Measurements from ENCODE around the gene ACOT7. TPM values are rescaled to one million over a fixed set of nuclear protein-coding genes. Genes with fewer than 3 reads are reported as not detected.

Gene ACOT7
- total RNA-seq, 4 donors from 2014 or later, result 15.0 to 38.7 (median 28.6) TPM

DNA sequence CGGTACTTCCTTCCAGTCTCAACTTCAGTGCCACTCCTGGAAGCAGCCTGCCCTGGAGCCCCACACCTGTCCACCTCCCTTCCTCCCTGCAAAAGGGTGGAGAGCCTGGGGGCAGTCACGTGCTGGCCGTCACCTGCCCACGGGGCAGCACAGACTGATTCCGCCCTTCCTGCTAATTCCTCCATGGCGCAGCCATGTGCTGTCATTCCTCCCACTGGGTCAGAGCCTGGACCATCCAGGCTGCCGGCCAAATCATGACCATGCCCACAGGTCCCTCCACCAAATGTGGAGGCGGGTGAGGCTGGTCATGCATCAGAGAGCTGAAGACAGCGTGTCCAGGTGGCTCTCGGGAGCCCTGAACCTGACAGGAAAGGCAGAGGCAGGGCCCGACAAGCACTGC lies 108.2 kb downstream of the ACOT7 start:
- H3K36me3 ChIP-seq, result no peaks in the 10 kb centered on the region
- WGBS, result 95% methylated on average over 4 of the region's 11 CpGs
- TF ChIP-seq POLR2A (IDR thresholded peaks at IDR 0.05; ENCODE audit: low read depth) (no peak), EP300 (IDR thresholded peaks at IDR 0.05) (no peak), POLR2AphosphoS5 (IDR thresholded peaks at IDR 0.05) (no peak)
- TF ChIP-seq, protein P1, sequence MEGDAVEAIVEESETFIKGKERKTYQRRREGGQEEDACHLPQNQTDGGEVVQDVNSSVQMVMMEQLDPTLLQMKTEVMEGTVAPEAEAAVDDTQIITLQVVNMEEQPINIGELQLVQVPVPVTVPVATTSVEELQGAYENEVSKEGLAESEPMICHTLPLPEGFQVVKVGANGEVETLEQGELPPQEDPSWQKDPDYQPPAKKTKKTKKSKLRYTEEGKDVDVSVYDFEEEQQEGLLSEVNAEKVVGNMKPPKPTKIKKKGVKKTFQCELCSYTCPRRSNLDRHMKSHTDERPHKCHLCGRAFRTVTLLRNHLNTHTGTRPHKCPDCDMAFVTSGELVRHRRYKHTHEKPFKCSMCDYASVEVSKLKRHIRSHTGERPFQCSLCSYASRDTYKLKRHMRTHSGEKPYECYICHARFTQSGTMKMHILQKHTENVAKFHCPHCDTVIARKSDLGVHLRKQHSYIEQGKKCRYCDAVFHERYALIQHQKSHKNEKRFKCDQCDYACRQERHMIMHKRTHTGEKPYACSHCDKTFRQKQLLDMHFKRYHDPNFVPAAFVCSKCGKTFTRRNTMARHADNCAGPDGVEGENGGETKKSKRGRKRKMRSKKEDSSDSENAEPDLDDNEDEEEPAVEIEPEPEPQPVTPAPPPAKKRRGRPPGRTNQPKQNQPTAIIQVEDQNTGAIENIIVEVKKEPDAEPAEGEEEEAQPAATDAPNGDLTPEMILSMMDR (IDR thresholded peaks at IDR 0.05), result no peak
- no peak overlapping the region for H3K4me3 ChIP-seq
- no peaks in the 10 kb centered on the region for H3K27me3 ChIP-seq
- no peak for DNase-seq (ENCODE audit: extremely low spot score)
- intact Hi-C loops (cut with DNase I), result no loop called here
- no peak overlapping the region for H3K27ac ChIP-seq (replicated peaks in 1 of 4)
- peaks cover 3 to 12% (median 8%) of the 10 kb centered on the region in 4 donors for H3K4me1 ChIP-seq
- H3K9me3 ChIP-seq, result no peaks in the 10 kb centered on the region

DNA sequence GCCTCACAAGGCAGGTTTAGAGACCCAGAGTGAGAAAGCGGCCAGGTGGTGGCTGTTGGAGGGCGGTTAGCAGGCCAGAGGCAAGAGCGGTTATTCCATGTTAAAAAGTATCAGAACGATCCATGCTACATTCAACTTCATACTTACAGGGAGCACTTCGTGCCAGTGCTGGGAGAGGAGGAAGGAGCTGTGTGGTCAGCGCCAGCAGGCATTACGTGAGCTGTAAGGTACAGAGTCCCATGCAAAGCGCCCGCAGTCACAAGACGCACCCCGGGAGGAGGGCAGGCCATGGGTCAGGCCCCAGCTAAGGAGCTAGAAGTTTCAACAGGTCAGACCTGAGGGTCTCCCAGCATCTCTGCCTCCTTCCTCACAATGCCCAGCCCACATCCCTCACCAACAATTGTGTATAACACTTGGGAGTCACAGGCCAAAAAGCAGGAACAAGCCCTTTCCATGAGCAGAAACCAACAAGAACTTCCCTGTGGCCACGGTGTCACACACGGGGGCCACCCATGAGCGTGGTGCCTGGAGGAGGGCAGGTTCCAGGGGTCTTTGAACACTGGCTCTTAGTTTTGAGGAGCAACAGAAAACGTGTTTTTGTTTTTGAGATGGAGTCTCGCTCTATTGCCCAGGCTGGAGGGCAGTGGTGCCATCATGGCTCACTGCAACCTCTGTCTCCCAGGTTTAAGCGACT lies 110.8 kb downstream of the ACOT7 start:
- no peak overlapping the region for H3K27ac ChIP-seq (replicated peaks in 1 of 4)
- no peak overlapping the region for H3K4me3 ChIP-seq
- TF ChIP-seq POLR2A (IDR thresholded peaks at IDR 0.05; ENCODE audit: low read depth), result no peak
- TF ChIP-seq POLR2AphosphoS5 (IDR thresholded peaks at IDR 0.05), result no peak
- TF ChIP-seq, protein P1 (IDR thresholded peaks at IDR 0.05), result no peak
- TF ChIP-seq EP300 (IDR thresholded peaks at IDR 0.05), result no peak
- whole genome bisulfite sequencing, result 96% methylated on average over 17 of the region's 17 CpGs
- H3K36me3 ChIP-seq, result peaks cover 0 to 6% (median 0%) of the 10 kb centered on the region in 4 donors
- H3K9me3 ChIP-seq, result no peaks in the 10 kb centered on the region
- DNase-seq (ENCODE audit: extremely low spot score), result no peak
- peaks cover 0 to under 1% (median 0%) of the 10 kb centered on the region in 4 donors for H3K4me1 ChIP-seq
- intact Hi-C loops (cut with DNase I), result no loop called here
- H3K27me3 ChIP-seq, result no peaks in the 10 kb centered on the region

DNA sequence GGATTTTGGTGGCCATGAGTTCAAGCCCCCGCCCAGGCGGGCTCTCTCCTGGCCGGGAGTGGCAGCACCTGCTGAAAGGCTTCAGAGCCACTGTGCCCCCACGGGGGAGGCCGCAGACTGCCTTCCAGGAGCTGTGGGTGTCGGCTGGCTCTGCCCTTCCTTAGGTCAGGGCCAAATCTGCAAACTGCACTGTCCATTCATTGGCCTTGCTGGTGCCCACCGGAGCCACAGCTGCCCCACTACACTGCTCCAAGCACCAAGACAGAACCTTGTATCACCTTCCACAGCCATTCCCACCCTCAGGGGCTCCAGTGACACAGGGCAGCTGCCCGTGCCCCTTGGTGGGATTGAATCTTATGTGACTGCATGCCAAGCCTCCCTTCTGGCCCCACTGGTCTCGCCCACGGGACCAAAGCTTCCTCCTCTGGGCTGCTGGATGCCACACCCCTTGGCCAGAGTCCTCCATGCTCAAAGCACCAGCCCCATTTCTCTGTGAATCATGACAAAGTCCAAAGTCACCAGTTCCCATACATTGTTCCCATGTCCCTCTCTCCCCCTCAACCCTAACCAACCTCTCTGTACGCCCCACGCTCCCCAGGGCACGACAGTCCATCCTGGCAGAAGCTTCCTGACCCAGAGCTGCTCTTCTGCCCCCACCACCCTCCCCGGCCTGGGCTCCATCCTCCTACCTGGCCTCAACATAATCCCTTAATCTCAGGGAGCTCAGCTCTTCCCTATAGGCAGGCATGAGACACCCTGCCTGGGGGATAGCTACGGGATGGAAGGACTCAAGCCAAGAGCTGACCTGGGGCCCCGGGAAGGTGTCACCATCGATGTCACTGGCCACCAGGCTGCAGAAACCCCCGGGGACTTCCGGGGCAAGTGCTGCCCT lies 111.8 kb downstream of the ACOT7 start:
- WGBS, result 88% methylated on average over 10 of the region's 19 CpGs
- Histone ChIP-seq H3K27me3 (no peaks in the 10 kb centered on the region), H3K9me3 (no peaks in the 10 kb centered on the region), H3K4me1 (peaks cover 3 to 7% (median 4%) of the 10 kb centered on the region in 4 donors), H3K36me3 (peaks cover 0 to 6% (median 0%) of the 10 kb centered on the region in 4 donors), H3K27ac (replicated peaks in 1 of 4) (no peak overlapping the region), H3K4me3 (no peak overlapping the region)
- intact Hi-C loops (cut with DNase I), result no loop called here
- no peak for DNase-seq (ENCODE audit: extremely low spot score)
- TF ChIP-seq POLR2A (IDR thresholded peaks at IDR 0.05; ENCODE audit: low read depth) (no peak), EP300 (IDR thresholded peaks at IDR 0.05) (no peak), POLR2AphosphoS5 (IDR thresholded peaks at IDR 0.05) (no peak)
- TF ChIP-seq, protein P1 (IDR thresholded peaks at IDR 0.05), result no peak

DNA sequence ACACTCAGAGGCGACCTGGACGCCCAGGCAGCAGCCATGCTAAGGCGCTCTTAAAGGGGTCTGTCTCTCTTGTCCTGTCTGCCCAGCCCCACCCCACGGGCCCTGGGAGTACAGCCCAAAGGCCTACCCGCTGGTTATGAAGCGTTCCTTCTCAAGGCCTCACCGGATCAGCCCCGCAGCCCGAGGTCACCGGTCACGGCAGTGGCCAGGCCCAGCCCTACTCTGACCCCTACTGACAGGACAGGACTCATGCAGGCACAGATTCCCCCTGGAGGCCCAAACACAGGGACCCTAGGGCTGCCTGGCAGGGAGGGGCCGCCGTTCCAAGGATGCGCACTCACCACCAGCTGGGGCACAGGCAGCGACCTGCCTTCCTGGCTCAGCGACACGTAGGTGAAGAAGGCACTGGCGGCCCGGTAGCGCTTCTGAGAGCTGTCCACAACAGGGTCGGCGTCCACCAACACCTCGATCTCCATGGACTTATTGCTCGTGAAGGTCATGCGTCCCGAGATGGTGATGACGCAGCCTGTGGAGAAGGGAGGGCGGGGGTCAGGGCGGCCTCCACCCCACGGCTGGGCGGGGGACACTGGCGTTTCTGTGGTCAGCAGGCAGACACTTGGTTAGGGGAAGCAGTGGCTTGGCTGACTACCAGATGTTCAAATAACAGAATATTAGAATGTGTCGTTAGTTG lies 112.7 kb downstream of the ACOT7 start:
- intact Hi-C loops (cut with DNase I), result no loop called here
- WGBS, result 82% methylated on average over 21 of the region's 33 CpGs
- H3K4me1 ChIP-seq, result peaks cover 11 to 15% (median 12%) of the 10 kb centered on the region in 4 donors
- TF ChIP-seq, protein P1 (IDR thresholded peaks at IDR 0.05), result peak; percentile 23 to 39 (median 30)
- TF ChIP-seq POLR2A (IDR thresholded peaks at IDR 0.05; ENCODE audit: low read depth), result no peak
- no peaks in the 10 kb centered on the region for H3K27me3 ChIP-seq
- H3K36me3 ChIP-seq, result peaks cover 0 to 6% (median 0%) of the 10 kb centered on the region in 4 donors
- no peaks in the 10 kb centered on the region for H3K9me3 ChIP-seq
- H3K4me3 ChIP-seq, result no peak overlapping the region
- H3K27ac ChIP-seq (replicated peaks in 1 of 4), result no peak overlapping the region
- DNase-seq (ENCODE audit: extremely low spot score), result no peak

All from esophagus muscularis mucosa (tissue), 4 donors.